DOHH2 (cell line): ENCODE results near the gene HDLBP.
A peak's percentile ranks its signal among the peaks of the same experiment; 100 is the strongest.

Experiments
- H3F3A ChIP-seq: fragments of 200-600 bp; sonication (generic), shearing (Covaris generic); 2 replicates; pipeline ENCODE4 v1.6.0; 2016; ENCODE audit warnings: antibody characterized with exemption, mild to moderate bottlenecking; ENCODE audit not compliant: control insufficient read depth, insufficient read depth
- H3K27ac ChIP-seq: fragments of 200-600 bp; sonication (generic); 2 replicates; pipeline ENCODE4 v1.5.1; 2014; ENCODE audit warnings: low read depth, mild to moderate bottlenecking, low read length, moderate library complexity
- H3K27me3 ChIP-seq: fragments of 200-600 bp; sonication (generic); 2 replicates; pipeline ENCODE4 v1.6.1; 2014; ENCODE audit warnings: mild to moderate bottlenecking, low read length, mixed read lengths; ENCODE audit not compliant: control insufficient read depth
- H3K36me3 ChIP-seq: fragments of 200-600 bp; sonication (generic); 2 replicates; pipeline ENCODE4 v1.6.1; 2014; ENCODE audit warnings: mild to moderate bottlenecking, low read length, moderate library complexity, mixed read lengths; ENCODE audit not compliant: control insufficient read depth
- H3K4me1 ChIP-seq: fragments of 200-600 bp; sonication (generic); 2 replicates; pipeline ENCODE4 v1.6.1; 2014; ENCODE audit warnings: mild to moderate bottlenecking, low read length, mixed read lengths; ENCODE audit not compliant: control insufficient read depth
- H3K4me2 ChIP-seq: fragments of 200-600 bp; sonication (generic); 2 replicates; pipeline ENCODE4 v1.6.0; 2014; ENCODE audit warnings: mild to moderate bottlenecking, low read length, moderate library complexity
- H3K4me3 ChIP-seq: fragments of 200-600 bp; sonication (generic); 2 replicates; pipeline ENCODE4 v1.5.1; 2014; ENCODE audit warnings: mild to moderate bottlenecking, low read length, mixed read lengths
- H3K79me2 ChIP-seq: fragments of 200-600 bp; sonication (generic); 2 replicates; pipeline ENCODE4 v1.6.1; 2014; ENCODE audit warnings: mild to moderate bottlenecking, low read length, mixed read lengths; ENCODE audit not compliant: control insufficient read depth
- H3K9me2 ChIP-seq: fragments of 200-600 bp; sonication (generic); replicated peaks from 2 replicates; pipeline ENCODE4 v1.6.1; 2014; ENCODE audit warnings: mild to moderate bottlenecking, low read length, mixed read lengths; ENCODE audit not compliant: control insufficient read depth
- H3K9me3 ChIP-seq: fragments of 200-600 bp; sonication (generic); 2 replicates; pipeline ENCODE4 v1.6.1; 2014; ENCODE audit warnings: antibody characterized with exemption, low read length, mixed read lengths; ENCODE audit not compliant: control insufficient read depth, insufficient read depth
- H4K20me1 ChIP-seq: fragments of 200-600 bp; sonication (generic); 2 replicates; pipeline ENCODE4 v1.6.0; 2014; ENCODE audit warnings: low read depth, mild to moderate bottlenecking, antibody characterized with exemption, low read length, moderate library complexity; ENCODE audit not compliant: control insufficient read depth, insufficient read depth
- EZH2phosphoT487 ChIP-seq: fragments of 200-600 bp; sonication (generic); IDR thresholded peaks from 2 replicates; pipeline ENCODE4 v1.6.1; 2017; ENCODE audit warnings: borderline replicate concordance, mild to moderate bottlenecking, antibody characterized with exemption, low read length, moderate library complexity, mixed read lengths
- TF ChIP-seq, protein P1 (sequence below): fragments of 200-600 bp; sonication (generic); IDR thresholded peaks from one replicate; pipeline ENCODE4 v1.5.1; 2014; ENCODE audit warnings: antibody characterized with exemption, mild to moderate bottlenecking, low read depth, low read length; ENCODE audit not compliant: poor library complexity, severe bottlenecking

Gene HDLBP

DNA sequence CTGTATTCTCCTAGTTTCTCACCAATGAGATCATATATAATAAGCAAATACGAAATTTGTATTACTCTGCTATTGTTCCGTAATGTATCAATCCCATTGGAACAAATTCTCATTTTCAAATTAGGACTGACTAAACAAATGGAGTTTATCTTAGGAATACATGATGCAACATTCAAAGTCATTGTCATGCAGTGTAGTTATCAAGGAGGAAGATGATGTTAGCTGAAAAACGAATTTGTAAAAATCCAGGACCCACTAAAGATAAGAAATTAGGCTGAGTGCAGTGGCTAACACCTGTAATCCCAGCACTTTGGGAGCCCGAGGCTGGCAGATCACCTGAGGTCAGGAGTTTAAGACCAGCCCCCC, 15.1 kb upstream of the HDLBP start:
- no peak overlapping the region for H3K4me2 ChIP-seq
- peaks cover 31% of the 10 kb centered on the region for H3F3A ChIP-seq
- no peak overlapping the region for H3K4me3 ChIP-seq
- no peaks in the 10 kb centered on the region for H3K9me2 ChIP-seq
- no peaks in the 10 kb centered on the region for H3K27me3 ChIP-seq
- peaks cover 69% of the 10 kb centered on the region for H3K79me2 ChIP-seq
- TF ChIP-seq EZH2phosphoT487, result no peak
- TF ChIP-seq, protein P1, sequence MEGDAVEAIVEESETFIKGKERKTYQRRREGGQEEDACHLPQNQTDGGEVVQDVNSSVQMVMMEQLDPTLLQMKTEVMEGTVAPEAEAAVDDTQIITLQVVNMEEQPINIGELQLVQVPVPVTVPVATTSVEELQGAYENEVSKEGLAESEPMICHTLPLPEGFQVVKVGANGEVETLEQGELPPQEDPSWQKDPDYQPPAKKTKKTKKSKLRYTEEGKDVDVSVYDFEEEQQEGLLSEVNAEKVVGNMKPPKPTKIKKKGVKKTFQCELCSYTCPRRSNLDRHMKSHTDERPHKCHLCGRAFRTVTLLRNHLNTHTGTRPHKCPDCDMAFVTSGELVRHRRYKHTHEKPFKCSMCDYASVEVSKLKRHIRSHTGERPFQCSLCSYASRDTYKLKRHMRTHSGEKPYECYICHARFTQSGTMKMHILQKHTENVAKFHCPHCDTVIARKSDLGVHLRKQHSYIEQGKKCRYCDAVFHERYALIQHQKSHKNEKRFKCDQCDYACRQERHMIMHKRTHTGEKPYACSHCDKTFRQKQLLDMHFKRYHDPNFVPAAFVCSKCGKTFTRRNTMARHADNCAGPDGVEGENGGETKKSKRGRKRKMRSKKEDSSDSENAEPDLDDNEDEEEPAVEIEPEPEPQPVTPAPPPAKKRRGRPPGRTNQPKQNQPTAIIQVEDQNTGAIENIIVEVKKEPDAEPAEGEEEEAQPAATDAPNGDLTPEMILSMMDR, result no peak
- peaks cover 5% of the 10 kb centered on the region; the same call in 1 of the 2 replicates for H4K20me1 ChIP-seq
- H3K36me3 ChIP-seq, result peaks cover 80% of the 10 kb centered on the region
- H3K27ac ChIP-seq, result no peak overlapping the region
- no peaks in the 10 kb centered on the region for H3K9me3 ChIP-seq
- peaks cover 28% of the 10 kb centered on the region for H3K4me1 ChIP-seq

DNA sequence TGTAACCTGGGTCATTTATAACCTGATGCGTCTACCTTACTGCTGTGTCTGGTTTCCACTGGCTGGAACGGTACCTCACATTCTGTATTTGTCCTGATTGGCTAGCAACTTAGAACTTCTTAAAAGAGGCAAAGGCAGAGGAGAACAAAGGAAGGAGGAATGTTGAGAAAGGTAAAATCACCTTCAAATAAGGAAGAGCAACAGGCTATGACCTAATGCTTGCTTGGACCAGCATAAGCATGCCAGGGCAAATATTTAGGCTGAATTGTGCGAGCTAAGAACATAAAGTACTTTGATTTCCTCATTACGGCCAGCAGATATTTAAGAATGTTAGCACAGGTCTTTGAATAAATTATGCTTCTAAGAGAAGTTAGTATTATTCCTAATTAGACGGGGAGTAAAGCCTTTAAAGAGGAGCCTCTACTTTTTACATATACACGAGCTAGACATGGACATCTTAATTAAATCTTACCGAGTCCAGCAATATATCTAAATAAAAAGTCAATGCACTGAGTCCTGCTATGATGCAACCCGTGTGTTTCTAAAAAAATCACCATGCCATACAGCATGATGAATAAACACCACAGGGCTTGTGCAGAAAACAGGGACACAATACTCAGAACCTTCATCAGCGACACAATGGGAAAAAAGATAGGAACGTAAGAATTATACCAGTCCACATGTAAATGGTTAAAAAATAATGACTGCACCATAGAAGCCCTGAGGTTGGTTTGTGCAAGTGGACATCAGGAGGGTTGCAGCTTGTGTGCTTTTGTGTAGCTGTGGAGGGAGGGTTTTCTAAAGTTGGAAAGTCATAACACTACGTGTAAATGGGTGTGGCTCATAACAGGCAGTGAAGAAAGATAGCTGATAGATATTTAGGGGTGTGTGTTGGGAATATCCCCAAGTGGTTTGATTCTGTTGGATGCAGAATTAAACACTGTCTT, 14.5 kb upstream of the HDLBP start:
- Histone ChIP-seq H3K4me3 (no peak overlapping the region), H3K4me2 (no peak overlapping the region), H4K20me1 (peaks cover 11% of the 10 kb centered on the region; the same call in 1 of the 2 replicates), H3K4me1 (peaks cover 28% of the 10 kb centered on the region), H3K79me2 (peaks cover 72% of the 10 kb centered on the region), H3F3A (peaks cover 25% of the 10 kb centered on the region), H3K36me3 (peaks cover 80% of the 10 kb centered on the region), H3K9me3 (no peaks in the 10 kb centered on the region), H3K27me3 (no peaks in the 10 kb centered on the region), H3K27ac (no peak overlapping the region), H3K9me2 (no peaks in the 10 kb centered on the region)
- no peak for TF ChIP-seq EZH2phosphoT487
- TF ChIP-seq, protein P1, result no peak

DNA sequence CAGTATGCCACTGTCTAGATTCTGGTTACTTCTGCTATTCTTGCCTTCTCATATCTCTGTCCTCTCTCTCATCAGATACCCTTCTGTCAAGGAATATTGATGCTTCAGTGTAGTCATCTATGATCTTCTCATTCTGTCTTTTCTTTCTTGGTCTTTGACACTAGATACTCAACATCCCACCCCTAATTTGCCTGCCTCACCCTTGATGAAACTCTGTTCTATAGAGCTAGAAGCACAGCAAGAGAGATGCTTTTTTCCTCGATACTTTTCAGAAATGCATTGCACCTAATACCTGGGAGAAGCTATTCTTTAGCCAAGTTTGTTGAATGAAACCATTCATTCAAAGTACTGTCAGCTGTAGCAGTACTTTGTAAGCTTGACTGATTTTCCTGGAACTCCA, 9.8 kb upstream of the HDLBP start:
- TF ChIP-seq, protein P1, result no peak
- TF ChIP-seq EZH2phosphoT487, result no peak

More for the DNA sequence above, 9.8 kb upstream of the HDLBP start:
- H3K27ac ChIP-seq, result peak overlapping the region; percentile 79
- peak overlapping the region; percentile 93 for H3K4me2 ChIP-seq
- peaks cover 89% of the 10 kb centered on the region for H3K79me2 ChIP-seq
- H3K9me2 ChIP-seq, result no peaks in the 10 kb centered on the region
- H3F3A ChIP-seq, result peaks cover 14% of the 10 kb centered on the region; the same call in 1 of the 2 replicates
- no peaks in the 10 kb centered on the region for H3K9me3 ChIP-seq
- H3K36me3 ChIP-seq, result peaks cover 76% of the 10 kb centered on the region
- no peaks in the 10 kb centered on the region for H3K27me3 ChIP-seq
- peak overlapping the region; percentile 60 for H3K4me3 ChIP-seq
- H4K20me1 ChIP-seq, result peaks cover 18% of the 10 kb centered on the region
- H3K4me1 ChIP-seq, result peaks cover 57% of the 10 kb centered on the region
